Hepatocyte (in vitro differentiated cells): ENCODE results near the gene RASSF8. TPM values are rescaled to one million over a fixed set of nuclear protein-coding genes. Genes with fewer than 3 reads are reported as not detected.

Experiments used
- DNase-seq: peaks from one replicate; pipeline ENCODE4 v3.0.0-alpha.2; 2016; ENCODE audit warnings: low spot score
- H2AFZ ChIP-seq: fragments of 200-600 bp; sonication (generic); 2 replicates; pipeline ENCODE4 v1.6.0; 2016; ENCODE audit warnings: antibody characterized with exemption, mild to moderate bottlenecking
- H3K27ac ChIP-seq: fragments of 200-600 bp; sonication (generic); 2 replicates; pipeline ENCODE4 v1.5.1; 2016; ENCODE audit warnings: mild to moderate bottlenecking
- H3K27me3 ChIP-seq: fragments of 200-600 bp; sonication (generic); 2 replicates; pipeline ENCODE4 v1.6.1; 2016
- H3K36me3 ChIP-seq: fragments of 200-600 bp; sonication (generic); replicated peaks from 2 replicates; pipeline ENCODE4 v1.5.1; 2016; ENCODE audit warnings: low read depth; ENCODE audit not compliant: insufficient read depth
- H3K4me1 ChIP-seq: fragments of 200-600 bp; sonication (generic); 2 replicates; pipeline ENCODE4 v1.5.1; 2016; ENCODE audit warnings: mild to moderate bottlenecking, moderate library complexity; ENCODE audit not compliant: insufficient read depth
- H3K4me2 ChIP-seq: fragments of 200-600 bp; sonication (generic); 2 replicates; pipeline ENCODE4 v1.6.0; 2016
- H3K4me3 ChIP-seq: fragments of 200-600 bp; sonication (generic); 2 replicates; pipeline ENCODE4 v1.5.1; 2016; ENCODE audit warnings: mild to moderate bottlenecking
- H3K79me2 ChIP-seq: fragments of 200-600 bp; sonication (generic); 2 replicates; pipeline ENCODE4 v1.6.0; 2017; ENCODE audit warnings: mild to moderate bottlenecking
- H3K9me2 ChIP-seq: fragments of 200-600 bp; sonication (generic); replicated peaks from 2 replicates; pipeline ENCODE4 v1.6.0; 2017; ENCODE audit warnings: mild to moderate bottlenecking; ENCODE audit not compliant: insufficient read depth
- H3K9me3 ChIP-seq: fragments of 200-600 bp; sonication (generic); 2 replicates; pipeline ENCODE4 v1.5.1; 2016; ENCODE audit warnings: low read depth, mild to moderate bottlenecking
- H4K20me1 ChIP-seq: fragments of 200-600 bp; sonication (generic); 2 replicates; pipeline ENCODE4 v1.6.0; 2016; ENCODE audit warnings: mild to moderate bottlenecking; ENCODE audit not compliant: insufficient read depth, poor library complexity, severe bottlenecking
- EZH2 ChIP-seq: fragments of 200-600 bp; sonication (generic); IDR thresholded peaks from 2 replicates; pipeline ENCODE4 v1.6.1; 2016; ENCODE audit warnings: antibody characterized with exemption, mild to moderate bottlenecking, borderline replicate concordance
- EZH2phosphoT487 ChIP-seq: fragments of 200-600 bp; sonication (generic); IDR thresholded peaks from one replicate; pipeline ENCODE4 v1.6.1; 2018; ENCODE audit warnings: antibody characterized with exemption, mild to moderate bottlenecking, low read depth, moderate library complexity; ENCODE audit not compliant: unreplicated experiment, severe bottlenecking
- WGBS: methylation state at CpG from one replicate; pipeline ENCODE4 v1.1.6; 2016; ENCODE audit warnings: low lambda C conversion rate; ENCODE audit errors: missing lambda C conversion rate; 5-methylcytosine and 5-hydroxymethylcytosine counted together
- polyA plus RNA-seq: library from polyadenylated mRNA; unstranded; fragments of >200 nt; fragmentation: Nextera tagmentation; extraction: Ambion mirVana; gene quantifications from 2 replicates; pipeline ENCODE4 v1.2.1, GENCODE V29; 2016
- total RNA-seq: library from RNA; depleted of rRNA; stranded (reverse); fragments of >200 nt; gene quantifications from 2 replicates; pipeline ENCODE4 v1.2.3, GENCODE V29; 2014
- TF ChIP-seq, protein P1 (sequence below): fragments of 200-600 bp; sonication (generic); IDR thresholded peaks from 2 replicates; pipeline ENCODE4 v1.5.1; 2016; ENCODE audit warnings: antibody characterized with exemption, mild to moderate bottlenecking; ENCODE audit not compliant: poor library complexity

Gene RASSF8
- total and polyA plus RNA-seq, 2 experiments from 2014 or later = 24.6 to 46.2 TPM

DNA sequence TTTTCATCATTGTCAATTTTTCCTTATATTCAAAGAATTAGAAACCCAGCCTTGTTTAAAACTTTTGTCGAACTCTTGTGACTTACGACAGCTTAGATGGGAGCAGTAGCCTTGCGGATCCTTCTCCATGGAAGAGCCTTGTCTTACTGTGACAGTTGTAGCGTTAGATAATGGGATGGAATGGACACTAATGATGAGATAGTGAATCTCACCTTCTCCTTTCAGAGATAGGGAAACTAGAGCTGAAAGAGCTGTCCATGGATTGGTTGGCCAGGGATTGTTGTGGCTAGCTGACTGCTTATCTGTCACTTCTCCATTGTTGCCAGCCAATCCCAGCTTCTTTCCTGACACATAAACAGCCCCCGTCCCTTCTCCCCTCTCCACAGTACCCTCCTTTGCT is 107.0 kb downstream of the RASSF8 start:
- Histone ChIP-seq H3K4me2 (no peak overlapping the region), H3K4me1 (no peaks in the 10 kb centered on the region), H3K36me3 (no peaks in the 10 kb centered on the region), H3K27me3 (no peaks in the 10 kb centered on the region), H3K9me3 (no peaks in the 10 kb centered on the region), H3K4me3 (no peak overlapping the region), H3K9me2 (no peaks in the 10 kb centered on the region), H4K20me1 (no peaks in the 10 kb centered on the region), H3K79me2 (no peaks in the 10 kb centered on the region), H3K27ac (no peak overlapping the region), H2AFZ (no peak overlapping the region)
- TF ChIP-seq, protein P1, sequence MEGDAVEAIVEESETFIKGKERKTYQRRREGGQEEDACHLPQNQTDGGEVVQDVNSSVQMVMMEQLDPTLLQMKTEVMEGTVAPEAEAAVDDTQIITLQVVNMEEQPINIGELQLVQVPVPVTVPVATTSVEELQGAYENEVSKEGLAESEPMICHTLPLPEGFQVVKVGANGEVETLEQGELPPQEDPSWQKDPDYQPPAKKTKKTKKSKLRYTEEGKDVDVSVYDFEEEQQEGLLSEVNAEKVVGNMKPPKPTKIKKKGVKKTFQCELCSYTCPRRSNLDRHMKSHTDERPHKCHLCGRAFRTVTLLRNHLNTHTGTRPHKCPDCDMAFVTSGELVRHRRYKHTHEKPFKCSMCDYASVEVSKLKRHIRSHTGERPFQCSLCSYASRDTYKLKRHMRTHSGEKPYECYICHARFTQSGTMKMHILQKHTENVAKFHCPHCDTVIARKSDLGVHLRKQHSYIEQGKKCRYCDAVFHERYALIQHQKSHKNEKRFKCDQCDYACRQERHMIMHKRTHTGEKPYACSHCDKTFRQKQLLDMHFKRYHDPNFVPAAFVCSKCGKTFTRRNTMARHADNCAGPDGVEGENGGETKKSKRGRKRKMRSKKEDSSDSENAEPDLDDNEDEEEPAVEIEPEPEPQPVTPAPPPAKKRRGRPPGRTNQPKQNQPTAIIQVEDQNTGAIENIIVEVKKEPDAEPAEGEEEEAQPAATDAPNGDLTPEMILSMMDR = no peak
- TF ChIP-seq EZH2phosphoT487 (no peak), EZH2 (no peak)
- 96% methylated on average over 5 of the region's 5 CpGs for WGBS
- DNase-seq = no peak

GRCh38 chr12:26068503-26068902 is 110.0 kb downstream of the RASSF8 start:
- TF ChIP-seq, protein P1 = no peak
- no peaks in the 10 kb centered on the region for H3K4me1 ChIP-seq
- no peaks in the 10 kb centered on the region for H3K9me2 ChIP-seq
- no peaks in the 10 kb centered on the region for H3K36me3 ChIP-seq
- H4K20me1 ChIP-seq = no peaks in the 10 kb centered on the region
- H3K79me2 ChIP-seq = no peaks in the 10 kb centered on the region
- no peak overlapping the region for H3K4me3 ChIP-seq
- no peaks in the 10 kb centered on the region for H3K9me3 ChIP-seq
- DNase-seq = no peak
- WGBS = 81% methylated on average over 4 of the region's 4 CpGs
- H3K4me2 ChIP-seq = no peak overlapping the region
- H3K27ac ChIP-seq = no peak overlapping the region
- H3K27me3 ChIP-seq = no peaks in the 10 kb centered on the region
- no peak overlapping the region for H2AFZ ChIP-seq

- Histone ChIP-seq H3K27me3 (no peaks in the 10 kb centered on the region), H3K4me2 (no peak overlapping the region), H4K20me1 (no peaks in the 10 kb centered on the region), H3K4me3 (no peak overlapping the region), H3K36me3 (no peaks in the 10 kb centered on the region), H3K27ac (no peak overlapping the region), H3K9me3 (no peaks in the 10 kb centered on the region), H3K79me2 (no peaks in the 10 kb centered on the region), H3K9me2 (no peaks in the 10 kb centered on the region), H3K4me1 (no peaks in the 10 kb centered on the region), H2AFZ (no peak overlapping the region)
- no peak for DNase-seq
- TF ChIP-seq EZH2 = no peak
- TF ChIP-seq EZH2phosphoT487 = no peak
Observed at GRCh38 chr12:26069796-26070195, 111.3 kb downstream of the RASSF8 start.

- Histone ChIP-seq H3K9me3 (no peaks in the 10 kb centered on the region), H3K9me2 (no peaks in the 10 kb centered on the region), H2AFZ (no peak overlapping the region), H3K4me2 (no peak overlapping the region), H4K20me1 (no peaks in the 10 kb centered on the region), H3K27me3 (no peaks in the 10 kb centered on the region), H3K79me2 (no peaks in the 10 kb centered on the region), H3K27ac (no peak overlapping the region), H3K36me3 (no peaks in the 10 kb centered on the region), H3K4me1 (no peaks in the 10 kb centered on the region), H3K4me3 (no peak overlapping the region)
- 84% methylated on average over 2 of the region's 2 CpGs for WGBS
- no peak for DNase-seq
- TF ChIP-seq, protein P1 = no peak
- TF ChIP-seq EZH2phosphoT487 = no peak
- TF ChIP-seq EZH2 = no peak
Observed at GRCh38 chr12:26077915-26078702, 119.6 kb downstream of the RASSF8 start.
